ENCODE results near the gene VAC14.

- no peak for TF ChIP-seq EZH2 (IDR thresholded peaks at IDR 0.05)
- no peak for TF ChIP-seq POLR2AphosphoS5 (IDR thresholded peaks at IDR 0.05; ENCODE audit: borderline replicate concordance, low read depth, low read length)
Measured at GRCh38 chr16:70679671-70680494, 121.1 kb downstream of the VAC14 start.
